Erythroblast (primary cell): ENCODE data around the gene POMP.

ENCODE experiments used
- DNase-seq, 2 experiments: peaks; one replicate each; lab custom pipeline; 2025; lab: John Stamatoyannopoulos, UW
- GATA1 ChIP-seq: IDR thresholded peaks from 2 replicates; pipeline ENCODE4 v1.6.1; 2011; ENCODE audit warnings: low read depth, mild to moderate bottlenecking, control low read depth, low read length, moderate library complexity
- POLR2A ChIP-seq: IDR thresholded peaks from 2 replicates; pipeline ENCODE4 v1.6.1; 2011; ENCODE audit warnings: mild to moderate bottlenecking, low read length

The POMP gene

DNA sequence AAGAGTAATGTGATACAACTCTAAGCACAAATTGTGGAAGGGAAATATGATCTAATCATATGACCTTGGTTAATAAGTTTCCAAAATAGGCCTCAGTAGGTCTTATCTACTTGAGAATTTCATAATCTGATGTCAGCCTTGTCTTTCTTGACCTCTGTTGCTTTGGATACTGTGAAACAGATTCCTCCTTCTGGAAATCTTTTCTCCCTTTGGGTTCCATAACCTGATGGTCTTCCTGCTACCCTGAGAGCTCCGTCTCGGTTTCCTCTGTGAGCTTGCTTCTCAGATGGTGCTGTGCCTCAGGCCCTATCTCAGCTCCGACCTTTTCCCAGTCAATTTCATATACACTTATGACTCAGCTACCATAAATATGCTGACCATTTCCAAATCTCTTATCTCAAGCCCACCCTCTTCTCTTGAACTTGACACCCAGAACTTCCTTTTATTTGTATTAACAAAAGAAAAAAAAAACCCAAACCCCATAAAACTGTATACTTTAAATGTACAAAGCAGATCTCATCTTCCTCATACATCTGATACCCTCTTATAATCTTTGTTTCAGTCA, 66.2 kb downstream of the POMP start:
- TF ChIP-seq GATA1 (no peak), POLR2A (no peak)
- DNase-seq = no peak
